K562 (cell line): ENCODE results near the gene MALAT1. TPM values are rescaled to one million over a fixed set of nuclear protein-coding genes. Genes with fewer than 3 reads are reported as not detected.

Experiments
- ADNP ChIP-seq: fragments of 200-800 bp; sonication (Bioruptor generic); IDR thresholded peaks from 2 replicates; pipeline ENCODE4 v1.6.1; 2016; ENCODE audit warnings: missing genetic modification characterization, missing compliant biosample characterization
- ARHGAP35 ChIP-seq: fragments of 450-650 bp; IDR thresholded peaks from 2 replicates; pipeline ENCODE4 v1.6.1; 2018; ENCODE audit not compliant: partially characterized antibody
- ARID4B ChIP-seq: sonication (generic); formaldehyde crosslinking; IDR thresholded peaks from 2 replicates; pipeline ENCODE4 v1.8.0; 2022; ENCODE audit warnings: mild to moderate bottlenecking, missing genetic modification reagents
- CTCFL ChIP-seq: IDR thresholded peaks from 2 replicates; pipeline ENCODE4 v1.6.1; 2011; ENCODE audit warnings: borderline replicate concordance, low read depth, mild to moderate bottlenecking, moderate library complexity, low read length; ENCODE audit not compliant: insufficient read depth, poor library complexity, severe bottlenecking
- KAT8 ChIP-seq: fragments of 450-650 bp; IDR thresholded peaks from 2 replicates; pipeline ENCODE4 v1.6.1; 2016; ENCODE audit warnings: low read depth, mild to moderate bottlenecking
- PML ChIP-seq: IDR thresholded peaks from 2 replicates; pipeline ENCODE4 v1.6.1; 2012; ENCODE audit warnings: low read length, inconsistent platforms
- POU5F1 ChIP-seq: fragments of 150-350 bp; IDR thresholded peaks from 2 replicates; pipeline ENCODE4 v1.6.1; 2014; ENCODE audit warnings: borderline replicate concordance, low read length, low read depth, mild to moderate bottlenecking; ENCODE audit not compliant: partially characterized antibody
- PTRF ChIP-seq: fragments of 450-650 bp; IDR thresholded peaks from 2 replicates; pipeline ENCODE4 v1.6.1; 2016; ENCODE audit warnings: mild to moderate bottlenecking, missing genetic modification characterization, missing compliant biosample characterization
- PYGO2 ChIP-seq: fragments of 450-650 bp; IDR thresholded peaks from 2 replicates; pipeline ENCODE4 v1.6.1; 2016; ENCODE audit warnings: mild to moderate bottlenecking, missing genetic modification characterization, moderate library complexity, missing compliant biosample characterization
- RHOXF2B ChIP-seq: fragments of 250-450 bp; sonication (Bioruptor Pico); conservative IDR thresholded peaks from 2 replicates; pipeline ENCODE4 v1.5.1; 2021
- SRSF7 ChIP-seq: fragments of 200-400 bp; formaldehyde crosslinking; optimal IDR thresholded peaks from 2 replicates; pipeline ENCODE3; 2017; ENCODE audit warnings: mild to moderate bottlenecking, low read depth, low read length
- TAF1 ChIP-seq: IDR thresholded peaks from 2 replicates; pipeline ENCODE4 v1.6.1; 2011; ENCODE audit warnings: mild to moderate bottlenecking, low read length, moderate library complexity; ENCODE audit not compliant: insufficient read depth, control insufficient read depth, severe bottlenecking; ENCODE audit errors: extremely low read depth
- TEAD1 ChIP-seq, 2 experiments: fragments of 450-650 bp in 1 of 2; sonication (generic) in 1 of 2; formaldehyde crosslinking; IDR thresholded peaks; 2 replicates each; pipeline versions ENCODE4 v1.4.0 to v1.8.0; 2020 to 2022; ENCODE audit warnings: mild to moderate bottlenecking in 2 of 2, missing genetic modification reagents in 1 of 2
- ZFP91 ChIP-seq: sonication (generic); formaldehyde crosslinking; IDR thresholded peaks from 2 replicates; pipeline ENCODE4 v1.8.0; 2022; ENCODE audit warnings: mild to moderate bottlenecking, missing genetic modification reagents
- ZNF395 ChIP-seq: fragments of 200-800 bp; sonication (Bioruptor generic); IDR thresholded peaks from 2 replicates; pipeline ENCODE4 v1.6.1; 2017; ENCODE audit warnings: missing genetic modification characterization, missing compliant biosample characterization
- ZNF584 ChIP-seq: fragments of 200-800 bp; sonication (Bioruptor generic); IDR thresholded peaks from 2 replicates; pipeline ENCODE4 v1.6.1; 2016; ENCODE audit warnings: low read depth, mild to moderate bottlenecking, missing genetic modification characterization, missing compliant biosample characterization
- polyA plus RNA-seq, 8 experiments: library from polyadenylated mRNA; depleted of rRNA in 4 of 8; stranded (reverse) in 5 of 8; unstranded in 3 of 8; fragments of >200 nt; fragmentation: Nextera tagmentation in 2 of 8; fragmentation: Illumina TruSeq in 1 of 8; extraction: Ambion mirVana in 2 of 8; extraction: Trizol in 1 of 8; gene quantifications; 2 replicates each; pipeline versions ENCODE4 v1.2.1 to v1.2.3, GENCODE V29; 2011 to 2014; ENCODE audit warnings: inconsistent platforms in 1 of 8, missing spikeins in 1 of 8
- total RNA-seq, 7 experiments: library from RNA; depleted of rRNA in 6 of 7; stranded (reverse); fragments of >200 nt in 6 of 7; fragmentation: Illumina TruSeq in 2 of 7; extraction: Trizol in 2 of 7; gene quantifications; 2 replicates each; pipeline versions ENCODE4 v1.2.1 to v1.2.3, GENCODE V29; 2011 to 2021; ENCODE audit warnings: low replicate concordance in 1 of 7

The MALAT1 gene
- total and polyA plus RNA-seq, 9 of the 15 experiments (the other 6 are each of a cell fraction or from before 2014, with no cell fraction given) = 363 to 8,715 (median 2,351) TPM

GRCh38 chr11:65506772-65507505 is 8.1 kb downstream of the MALAT1 start (continued):
- TF ChIP-seq ADNP (tag) (no peak), TAF1 (peak; percentile 89), SRSF7 (no peak), RHOXF2B (CRISPR knock-in tag) (peak; percentile 92), ARHGAP35 (peak; percentile 28), PTRF (tag) (no peak), ZNF395 (CRISPR knock-in tag) (no peak), POU5F1 (peak; percentile 7), CTCFL (no peak), KAT8 (no peak), TEAD1 (CRISPR knock-in tag; IDR thresholded peaks at IDR 0.05) (peak in 1 of 2 experiments; percentile 96; a peak in 3 of 4 replicates), ZNF584 (CRISPR knock-in tag) (no peak; the same call in 1 of the 2 replicates), PYGO2 (tag) (peak; percentile 58; the same call in 1 of the 2 replicates), ARID4B (CRISPR knock-in tag) (peak; percentile 72), ZFP91 (CRISPR knock-in tag) (no peak), PML (peak; percentile 92)
